HepG2 (cell line): ENCODE measurements around the gene EGFLAM. TPM values are rescaled to one million over a fixed set of nuclear protein-coding genes. Genes with fewer than 3 reads are reported as not detected.

ENCODE experiments used
- ATAC-seq: fragments of 200-7000 bp; cut with Tn5 transposase; 3 replicates; pipeline ENCODE4 v1.9.1; 2020; ENCODE audit warnings: mild to moderate bottlenecking, moderate library complexity
- BruUV-seq: library from RNA; stranded (reverse); fragments of 400-500 nt; replicated peaks from 2 replicates; lab custom pipeline; 2021; lab: Mats Ljungman, UMichigan
- CTCF ChIA-PET: fragments of 300-600 bp; formaldehyde crosslinking; extraction: SDS; loops from one replicate; lab custom pipeline; 2021; ENCODE audit warnings: low total read pairs, inconsistent platforms, low intra/inter-chr PET ratio; lab: Yijun Ruan, JAX
- POLR2A ChIA-PET: fragments of 350-600 bp; sonication (Branson Sonifier 250); formaldehyde crosslinking; loops from one replicate; lab custom pipeline; 2020; ENCODE audit warnings: antibody characterized with exemption, inconsistent platforms; lab: Yijun Ruan, JAX
- DNase-seq: peaks from one replicate; pipeline ENCODE4 v3.0.0-alpha.2; 2015; ENCODE audit warnings: low spot score
- FAIRE-seq: peaks from 3 replicates; lab custom pipeline; 2011; peaks lifted over from hg19 to GRCh38; lab: Jason Lieb, UNC
- H2AFZ ChIP-seq: one replicate; pipeline ENCODE4 v1.6.1; 2011; ENCODE audit warnings: low read length, inconsistent platforms
- H3K27ac ChIP-seq: fragments of 300-600 bp; 3 replicates; pipeline ENCODE4 v1.8.0; 2011; ENCODE audit warnings: mixed run types, mild to moderate bottlenecking, mixed read lengths, low read length, inconsistent platforms; ENCODE audit not compliant: insufficient read depth; ENCODE audit errors: extremely low read length
- H3K27me3 ChIP-seq, 2 experiments: fragments of 200-600 bp in 1 of 2; 2 replicates in 1 of 2; 3 replicates in 1 of 2; pipeline versions ENCODE4 v1.6.0 to v1.8.0; 2011; ENCODE audit warnings: low read length in 2 of 2, mild to moderate bottlenecking in 2 of 2, moderate library complexity in 2 of 2, inconsistent platforms in 1 of 2; ENCODE audit not compliant: insufficient read depth in 2 of 2, control insufficient read depth in 1 of 2
- H3K36me3 ChIP-seq, 2 experiments: fragments of 200-600 bp in 1 of 2; replicated peaks in 1 of 2; 2 replicates in 1 of 2; 3 replicates in 1 of 2; pipeline versions ENCODE4 v1.5.1 to v1.8.0; 2011; ENCODE audit warnings: low read length in 2 of 2, inconsistent platforms in 1 of 2; ENCODE audit not compliant: insufficient read depth in 2 of 2, control insufficient read depth in 1 of 2
- H3K4me1 ChIP-seq: 2 replicates; pipeline ENCODE4 v1.5.1; 2012; ENCODE audit warnings: low read length, inconsistent platforms; ENCODE audit not compliant: insufficient read depth
- H3K4me2 ChIP-seq: 2 replicates; pipeline ENCODE4 v1.6.0; 2011; ENCODE audit warnings: low read depth, low read length, inconsistent platforms
- H3K4me3 ChIP-seq, 3 experiments: fragments of 200-600 bp in 1 of 3; sonication (generic), shearing (Covaris generic) in 1 of 3; replicated peaks in 1 of 3; 2 replicates each; pipeline ENCODE4 v1.5.1; 2011 to 2016; ENCODE audit warnings: low read length in 3 of 3, inconsistent platforms in 2 of 3, low read depth in 2 of 3, mild to moderate bottlenecking in 2 of 3, control low read depth in 1 of 3, mixed read lengths in 1 of 3; ENCODE audit not compliant: insufficient read depth in 1 of 3
- H3K79me2 ChIP-seq: one replicate; pipeline ENCODE4 v1.6.1; 2011; ENCODE audit warnings: low read length, inconsistent platforms; ENCODE audit not compliant: insufficient read depth
- H3K9ac ChIP-seq: 2 replicates; pipeline ENCODE4 v1.6.0; 2011; ENCODE audit warnings: mild to moderate bottlenecking, low read depth, low read length, inconsistent platforms; ENCODE audit not compliant: insufficient read depth
- H3K9me3 ChIP-seq: 2 replicates; pipeline ENCODE4 v1.5.1; 2012; ENCODE audit warnings: mild to moderate bottlenecking, low read length
- H4K20me1 ChIP-seq: 2 replicates; pipeline ENCODE4 v1.6.0; 2011; ENCODE audit warnings: inconsistent platforms, mild to moderate bottlenecking, low read length, moderate library complexity; ENCODE audit not compliant: insufficient read depth
- AKAP8 ChIP-seq: sonication (generic); formaldehyde crosslinking; IDR thresholded peaks from 2 replicates; pipeline ENCODE4 v1.5.1; 2020; ENCODE audit warnings: mild to moderate bottlenecking, missing genetic modification reagents
- CREM ChIP-seq, 2 experiments: sonication (generic) in 1 of 2; formaldehyde crosslinking in 1 of 2; IDR thresholded peaks; 2 replicates each; pipeline versions ENCODE4 v1.4.0 to v1.6.1; 2016 to 2020; ENCODE audit warnings: antibody characterized with exemption in 1 of 2, mild to moderate bottlenecking in 1 of 2, missing genetic modification reagents in 1 of 2
- KAT7 ChIP-seq: IDR thresholded peaks from 2 replicates; pipeline ENCODE4 v1.6.1; 2018; ENCODE audit warnings: borderline replicate concordance, missing compliant biosample characterization
- SCMH1 ChIP-seq: sonication (generic); formaldehyde crosslinking; IDR thresholded peaks from 2 replicates; pipeline ENCODE4 v1.9.0; 2021; ENCODE audit warnings: missing genetic modification reagents, mild to moderate bottlenecking, borderline replicate concordance
- TAF15 ChIP-seq: fragments of 200-400 bp; formaldehyde crosslinking; IDR thresholded peaks from one replicate; pipeline ENCODE4 v1.6.1; 2018; ENCODE audit warnings: mild to moderate bottlenecking, low read depth, low read length; ENCODE audit not compliant: poor library complexity, severe bottlenecking
- THYN1 ChIP-seq: sonication (generic); formaldehyde crosslinking; IDR thresholded peaks from 2 replicates; pipeline ENCODE4 v1.8.1; 2023; ENCODE audit warnings: low read depth, mild to moderate bottlenecking, moderate library complexity, missing genetic modification reagents, borderline replicate concordance
- TSC22D2 ChIP-seq: sonication (generic); formaldehyde crosslinking; IDR thresholded peaks from 2 replicates; pipeline ENCODE4 v1.5.1; 2020; ENCODE audit warnings: missing genetic modification reagents, mild to moderate bottlenecking, borderline replicate concordance
- ZFP36L2 ChIP-seq: sonication (generic); formaldehyde crosslinking; IDR thresholded peaks from 2 replicates; pipeline ENCODE4 v1.4.0; 2020; ENCODE audit warnings: missing genetic modification reagents
- ZNF629 ChIP-seq: sonication (generic); formaldehyde crosslinking; conservative IDR thresholded peaks from 2 replicates; pipeline ENCODE4 v1.5.0; 2020; ENCODE audit warnings: missing genetic modification reagents
- WGBS: methylation state at CpG from one replicate; pipeline ENCODE4 v1.1.6; 2017; ENCODE audit warnings: low lambda C conversion rate; 5-methylcytosine and 5-hydroxymethylcytosine counted together
- in situ Hi-C: cut with HindIII; loops from 2 replicates; pipeline ENCODE4 v1.10.0; 2017; ENCODE audit warnings: low pct_unique_long_range_greater_than_20kb; ENCODE audit not compliant: extremely low pct_ligation_motif_present
- intact Hi-C: fragments of 100-400 bp; cut with micrococcal nuclease; formaldehyde crosslinking; loops from one replicate; pipeline ENCODE4 v1.10.0; 2022; ENCODE audit not compliant: unreplicated experiment
- polyA plus RNA-seq, 8 experiments: library from polyadenylated mRNA; depleted of rRNA in 3 of 8; stranded (reverse) in 7 of 8; unstranded in 1 of 8; fragments of >200 nt; fragmentation: Illumina TruSeq in 4 of 8; extraction: Trizol in 4 of 8; gene quantifications; 2 replicates each; pipeline versions ENCODE4 v1.2.1 to v1.2.3, GENCODE V29; 2011 to 2016; ENCODE audit warnings: low read depth in 4 of 8, missing spikeins in 1 of 8, mixed read lengths in 1 of 8; ENCODE audit not compliant: insufficient read depth in 1 of 8
- total RNA-seq, 5 experiments: library from RNA; depleted of rRNA; stranded (reverse); fragments of >200 nt; fragmentation: Illumina TruSeq; extraction: Trizol; gene quantifications; 2 replicates each; pipeline ENCODE4 v1.2.3, GENCODE V29; 2016; ENCODE audit warnings: low read depth in 1 of 5
- TF ChIP-seq, protein P1 (sequence below): sonication (generic); formaldehyde crosslinking; IDR thresholded peaks from 2 replicates; pipeline ENCODE4 v1.9.0; 2021; ENCODE audit warnings: missing genetic modification reagents, borderline replicate concordance
- TF ChIP-seq, protein P2 (sequence below), 2 experiments: sonication (generic) in 1 of 2; formaldehyde crosslinking in 1 of 2; IDR thresholded peaks; 2 replicates each; pipeline versions ENCODE4 v1.6.1 to v1.9.0; 2014 to 2022; ENCODE audit warnings: antibody characterized with exemption in 1 of 2, borderline replicate concordance in 1 of 2, inconsistent platforms in 1 of 2, low read depth in 1 of 2, missing genetic modification reagents in 1 of 2
- TF ChIP-seq, protein P3 (sequence below): sonication (generic); formaldehyde crosslinking; IDR thresholded peaks from 2 replicates; pipeline ENCODE4 v1.4.0; 2020; ENCODE audit warnings: mild to moderate bottlenecking, missing genetic modification reagents, borderline replicate concordance

EGFLAM gene
- total and polyA plus RNA-seq, 2 of the 13 experiments (the other 11 are each of a cell fraction or from before 2014, with no cell fraction given): not detected

DNA sequence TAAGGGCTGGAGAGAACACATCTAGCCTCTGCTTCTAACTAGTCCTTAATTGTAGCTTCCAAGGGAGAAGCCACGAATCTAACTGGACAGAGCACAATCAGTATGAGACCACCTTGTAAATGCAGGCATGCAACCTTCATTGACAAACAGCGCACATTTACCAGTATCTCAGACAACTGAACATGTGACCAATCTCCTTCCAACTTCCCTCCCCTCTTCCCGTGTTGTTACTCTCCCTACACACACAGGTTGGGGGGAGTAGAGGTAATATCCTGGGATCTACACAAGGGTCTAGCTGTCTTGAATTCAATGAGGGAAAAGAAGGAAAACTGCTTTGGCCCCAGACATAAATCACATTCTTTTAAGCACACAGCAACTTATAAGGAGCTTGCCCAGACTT, 220.5 kb downstream of the EGFLAM start (continued):
- no peak for TF ChIP-seq TSC22D2 (CRISPR knock-in tag)
- no peak for TF ChIP-seq CREM (IDR thresholded peaks at IDR 0.05)
- TF ChIP-seq CREM (CRISPR knock-in tag; IDR thresholded peaks at IDR 0.05): no peak
- no peak for TF ChIP-seq ZFP36L2
- no peak for TF ChIP-seq SCMH1 (CRISPR knock-in tag)
- TF ChIP-seq, all 625 proteins: peak for 0

DNA sequence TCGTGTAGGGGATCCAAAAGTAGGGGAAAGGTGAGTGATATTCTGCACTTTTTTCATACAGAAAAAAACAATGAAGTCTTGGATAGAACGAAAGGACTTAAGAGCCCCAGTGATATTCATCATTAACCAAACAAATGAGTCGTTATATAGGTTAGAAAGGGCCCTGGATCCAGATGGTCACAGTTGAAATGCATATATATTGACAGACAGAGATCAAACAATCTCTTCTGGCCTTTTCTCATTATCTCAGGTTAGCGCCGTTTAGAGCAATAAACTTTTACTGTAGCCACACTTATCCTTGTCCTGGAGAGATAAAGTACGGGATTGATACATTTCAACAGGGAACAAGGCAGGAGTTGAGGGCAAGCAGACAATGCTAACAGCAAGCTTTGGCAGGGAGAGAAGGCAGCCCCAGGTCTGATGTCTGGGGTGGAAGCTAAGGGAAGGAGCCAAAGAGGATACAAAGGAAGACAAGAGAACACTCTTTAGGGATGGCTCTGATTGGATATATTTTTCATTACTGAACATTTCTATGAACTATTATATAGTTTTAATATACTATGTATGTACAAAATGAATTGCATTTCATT, 221.1 kb downstream of the EGFLAM start:
- intact Hi-C loops: loop anchor here (5.0 kb wide), 1 partner anchor 37 kb away; no protein-coding TSS in a partner anchor
- in situ Hi-C loops: no loop called here
- Histone ChIP-seq H4K20me1 (no peaks in the 10 kb centered on the region), H3K79me2 (no peaks in the 10 kb centered on the region), H3K27ac (no peak overlapping the region), H3K27me3 (no peaks in the 10 kb centered on the region), H2AFZ (no peak overlapping the region), H3K4me2 (no peak overlapping the region), H3K9ac (no peak overlapping the region), H3K4me1 (no peaks in the 10 kb centered on the region), H3K9me3 (no peaks in the 10 kb centered on the region), H3K4me3 (no peak overlapping the region), H3K36me3 (peaks cover 0 to 15% of the 10 kb centered on the region in 2 experiments; a peak in 4 of 5 replicates)
- DNase-seq: no peak
- no peak for ATAC-seq
- FAIRE-seq: no peak
- no TSS peak for BruUV-seq
- 78% methylated on average over 6 of the region's 6 CpGs for WGBS
- CTCF ChIA-PET: no interaction called here
- POLR2A ChIA-PET: no interaction called here
- TF ChIP-seq AKAP8: no peak
- TF ChIP-seq THYN1: no peak
- no peak for TF ChIP-seq ZNF629 (CRISPR knock-in tag)
- TF ChIP-seq, protein P1, sequence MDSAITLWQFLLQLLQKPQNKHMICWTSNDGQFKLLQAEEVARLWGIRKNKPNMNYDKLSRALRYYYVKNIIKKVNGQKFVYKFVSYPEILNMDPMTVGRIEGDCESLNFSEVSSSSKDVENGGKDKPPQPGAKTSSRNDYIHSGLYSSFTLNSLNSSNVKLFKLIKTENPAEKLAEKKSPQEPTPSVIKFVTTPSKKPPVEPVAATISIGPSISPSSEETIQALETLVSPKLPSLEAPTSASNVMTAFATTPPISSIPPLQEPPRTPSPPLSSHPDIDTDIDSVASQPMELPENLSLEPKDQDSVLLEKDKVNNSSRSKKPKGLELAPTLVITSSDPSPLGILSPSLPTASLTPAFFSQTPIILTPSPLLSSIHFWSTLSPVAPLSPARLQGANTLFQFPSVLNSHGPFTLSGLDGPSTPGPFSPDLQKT (CRISPR knock-in tag): no peak
- no peak for TF ChIP-seq KAT7 (CRISPR knock-in tag)
- TF ChIP-seq, protein P2, sequence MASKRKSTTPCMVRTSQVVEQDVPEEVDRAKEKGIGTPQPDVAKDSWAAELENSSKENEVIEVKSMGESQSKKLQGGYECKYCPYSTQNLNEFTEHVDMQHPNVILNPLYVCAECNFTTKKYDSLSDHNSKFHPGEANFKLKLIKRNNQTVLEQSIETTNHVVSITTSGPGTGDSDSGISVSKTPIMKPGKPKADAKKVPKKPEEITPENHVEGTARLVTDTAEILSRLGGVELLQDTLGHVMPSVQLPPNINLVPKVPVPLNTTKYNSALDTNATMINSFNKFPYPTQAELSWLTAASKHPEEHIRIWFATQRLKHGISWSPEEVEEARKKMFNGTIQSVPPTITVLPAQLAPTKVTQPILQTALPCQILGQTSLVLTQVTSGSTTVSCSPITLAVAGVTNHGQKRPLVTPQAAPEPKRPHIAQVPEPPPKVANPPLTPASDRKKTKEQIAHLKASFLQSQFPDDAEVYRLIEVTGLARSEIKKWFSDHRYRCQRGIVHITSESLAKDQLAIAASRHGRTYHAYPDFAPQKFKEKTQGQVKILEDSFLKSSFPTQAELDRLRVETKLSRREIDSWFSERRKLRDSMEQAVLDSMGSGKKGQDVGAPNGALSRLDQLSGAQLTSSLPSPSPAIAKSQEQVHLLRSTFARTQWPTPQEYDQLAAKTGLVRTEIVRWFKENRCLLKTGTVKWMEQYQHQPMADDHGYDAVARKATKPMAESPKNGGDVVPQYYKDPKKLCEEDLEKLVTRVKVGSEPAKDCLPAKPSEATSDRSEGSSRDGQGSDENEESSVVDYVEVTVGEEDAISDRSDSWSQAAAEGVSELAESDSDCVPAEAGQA (IDR thresholded peaks at IDR 0.05; ENCODE audit: low read depth): no peak
- TF ChIP-seq, protein P2 (CRISPR knock-in tag; IDR thresholded peaks at IDR 0.05; ENCODE audit: borderline replicate concordance): no peak
- TF ChIP-seq, protein P3, sequence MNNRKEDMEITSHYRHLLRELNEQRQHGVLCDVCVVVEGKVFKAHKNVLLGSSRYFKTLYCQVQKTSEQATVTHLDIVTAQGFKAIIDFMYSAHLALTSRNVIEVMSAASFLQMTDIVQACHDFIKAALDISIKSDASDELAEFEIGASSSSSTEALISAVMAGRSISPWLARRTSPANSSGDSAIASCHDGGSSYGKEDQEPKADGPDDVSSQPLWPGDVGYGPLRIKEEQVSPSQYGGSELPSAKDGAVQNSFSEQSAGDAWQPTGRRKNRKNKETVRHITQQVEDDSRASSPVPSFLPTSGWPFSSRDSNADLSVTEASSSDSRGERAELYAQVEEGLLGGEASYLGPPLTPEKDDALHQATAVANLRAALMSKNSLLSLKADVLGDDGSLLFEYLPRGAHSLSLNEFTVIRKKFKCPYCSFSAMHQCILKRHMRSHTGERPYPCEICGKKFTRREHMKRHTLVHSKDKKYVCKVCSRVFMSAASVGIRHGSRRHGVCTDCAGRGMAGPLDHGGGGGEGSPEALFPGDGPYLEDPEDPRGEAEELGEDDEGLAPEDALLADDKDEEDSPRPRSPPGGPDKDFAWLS (CRISPR knock-in tag): no peak
- no peak for TF ChIP-seq TAF15
